ENCODE measurements around the gene ZFYVE28. TPM values are rescaled to one million over a fixed set of nuclear protein-coding genes. Genes with fewer than 3 reads are reported as not detected.
"Not testable (repeated sequence)": the region's sequence is repeated elsewhere in the genome, so short reads cannot be mapped to it uniquely, and the experiment has no call there.

The ZFYVE28 gene
- total RNA-seq, 4 donors from 2014 or later = 20.6 to 153 (median 63.2) TPM

DNA sequence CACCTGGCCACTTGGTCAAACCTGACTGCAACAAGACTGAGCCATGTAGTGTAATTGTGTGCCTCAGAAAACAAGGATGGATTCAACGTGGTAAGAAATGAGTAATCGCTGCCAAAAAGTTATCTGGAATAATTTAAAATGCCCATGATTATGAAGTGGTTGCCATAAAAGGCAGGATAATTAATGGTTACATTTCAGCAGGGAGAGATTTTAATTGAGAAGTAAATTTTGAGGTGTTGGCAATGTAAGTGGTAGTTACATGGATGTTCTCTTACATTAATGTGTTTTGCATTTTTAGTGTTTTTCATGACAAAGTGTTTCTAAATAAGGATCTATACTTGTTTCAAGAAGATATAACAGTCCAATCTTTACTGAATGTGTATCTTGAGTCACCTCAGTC lies 192.2 kb downstream of the ZFYVE28 start:
- H3K27ac ChIP-seq = no peak overlapping the region
- no peaks in the 10 kb centered on the region for H3K9me3 ChIP-seq
- DNase-seq = no peak
- TF ChIP-seq CTCF (IDR thresholded peaks at IDR 0.05) = no peak
- H3K4me3 ChIP-seq = no peak overlapping the region
- peaks cover 0 to 9% (median 0%) of the 10 kb centered on the region in 3 donors for H3K36me3 ChIP-seq
- no peaks in the 10 kb centered on the region for H3K4me1 ChIP-seq
- no peaks in the 10 kb centered on the region for H3K27me3 ChIP-seq

DNA sequence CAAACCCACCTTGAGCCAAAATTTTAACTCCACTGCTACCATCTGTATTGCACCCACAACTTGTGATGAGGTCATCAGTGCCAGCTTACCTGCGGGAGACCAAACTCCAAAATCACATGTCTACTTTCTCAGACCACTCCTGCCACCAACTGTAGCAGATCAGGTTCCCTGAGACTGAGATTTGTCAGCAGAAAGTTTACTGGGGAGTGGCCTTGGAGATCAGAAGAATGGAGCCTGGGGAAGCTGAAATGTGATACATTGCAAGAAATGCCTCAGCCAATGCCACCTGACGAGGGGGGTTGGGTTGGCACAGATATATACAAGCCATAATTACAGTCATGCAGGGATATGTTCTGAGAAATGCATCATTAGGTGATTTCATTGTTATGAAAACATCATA lies 195.6 kb downstream of the ZFYVE28 start:
- H3K4me1 ChIP-seq = no peaks in the 10 kb centered on the region
- no peaks in the 10 kb centered on the region for H3K9me3 ChIP-seq
- DNase-seq = no peak
- H3K36me3 ChIP-seq = peaks cover 0 to 4% (median 0%) of the 10 kb centered on the region in 3 donors
- TF ChIP-seq POLR2A (IDR thresholded peaks at IDR 0.05) = no peak
- no peak for TF ChIP-seq CTCF (IDR thresholded peaks at IDR 0.05)
- no peak overlapping the region for H3K4me3 ChIP-seq
- H3K27me3 ChIP-seq = no peaks in the 10 kb centered on the region
- H3K27ac ChIP-seq = no peak overlapping the region

- H3K4me1 ChIP-seq, H3K9me3 ChIP-seq, H3K27me3 ChIP-seq, H3K36me3 ChIP-seq, DNase-seq, H3K27ac ChIP-seq, H3K4me3 ChIP-seq: not testable (repeated sequence)
These were observed 197.1 kb downstream of the ZFYVE28 start for GRCh38 chr4:2221378-2221777.

- Histone ChIP-seq H3K4me3 (no peak overlapping the region), H3K27ac (no peak overlapping the region), H3K27me3 (no peaks in the 10 kb centered on the region), H3K36me3 (peaks cover 0 to 4% (median 0%) of the 10 kb centered on the region in 3 donors), H3K4me1 (no peaks in the 10 kb centered on the region), H3K9me3 (no peaks in the 10 kb centered on the region)
- TF ChIP-seq POLR2A (IDR thresholded peaks at IDR 0.05) (no peak), CTCF (IDR thresholded peaks at IDR 0.05) (peak; percentile 57 to 91 (median 79))
- peak; percentile 73 to 89 (median 80) for DNase-seq
These were observed 198.3 kb downstream of the ZFYVE28 start for GRCh38 chr4:2220016-2220630.

Small RNAs within 50 kb of the gene (small RNA-seq; reads per million reads assigned to genes)
- gene COX6B1P5 = 0 reads per million in 2 donors

Other genes with a start within 250 kb of the ZFYVE28 start
- gene HAUS3, start 176.5 kb downstream of the ZFYVE28 start, total RNA-seq = 10 to 100 TPM in 1 of 4 donors, 1 to 10 TPM in 3; 8.6 to 11.6 (median 9.0) TPM
- gene POLN, start 176.5 kb downstream of the ZFYVE28 start, total RNA-seq = 1 to 10 TPM in 3 of 4 donors, under 1 TPM in 1; 0.70 to 6.6 (median 3.2) TPM
- gene MXD4, start 156.5 kb downstream of the ZFYVE28 start, total RNA-seq = 10 to 100 TPM; 28.9 to 52.5 (median 44.0) TPM
- 1 to 10 TPM in 1 of 4 donors, under 1 TPM in 1, not detected in 2; 0.80 to 1.2 TPM for gene CFAP99, start 310 bp upstream of the ZFYVE28 start, total RNA-seq
- 10 to 100 TPM; 42.2 to 99.0 (median 50.1) TPM for gene RNF4, start 50.5 kb upstream of the ZFYVE28 start, total RNA-seq
- 10 to 100 TPM; 38.2 to 77.6 (median 51.2) TPM for gene FAM193A, start 118.0 kb upstream of the ZFYVE28 start, total RNA-seq

Measured in Peyer's patch (tissue), 4 donors.